Muscle of back (tissue), 11 donors: ENCODE data around the gene CD69. TPM values are rescaled to one million over a fixed set of nuclear protein-coding genes. Genes with fewer than 3 reads are reported as not detected.
"Not testable (repeated sequence)": the region's sequence is repeated elsewhere in the genome, so short reads cannot be mapped to it uniquely, and the experiment has no call there.

Experiments used
- DNase-seq, 3 donors: peaks; one replicate each; pipeline versions ENCODE4 v3.0.0 to v3.0.0-alpha.2; 2013
- polyA plus RNA-seq, 10 donors: library from polyadenylated mRNA; unstranded; fragments of 120-200 nt; gene quantifications; one replicate each; pipeline ENCODE4 v1.2.1, GENCODE V29; 2013; ENCODE audit not compliant: insufficient read length in 10 of 10

Gene CD69
- polyA plus RNA-seq, 10 donors, result 0.31 to 25.0 (median 1.2) TPM

GRCh38 chr12:9751204-9752144 is 9.2 kb downstream of the CD69 start:
- DNase-seq, result peak in 1 of 3 donors; percentile 32

GRCh38 chr12:9750276-9751203 is 10.2 kb downstream of the CD69 start:
- DNase-seq, result peak; percentile 54 to 71 (median 58)

- DNase-seq, result no peak
Observed at GRCh38 chr12:9749640-9750039, 11.1 kb downstream of the CD69 start.

- no peak for DNase-seq
Observed at GRCh38 chr12:9745199-9745598, 15.5 kb downstream of the CD69 start.

GRCh38 chr12:9742661-9743060 is 18.0 kb downstream of the CD69 start:
- no peak for DNase-seq

GRCh38 chr12:9741726-9742125 is 19.0 kb downstream of the CD69 start:
- no peak for DNase-seq

GRCh38 chr12:9740106-9740750 is 20.5 kb downstream of the CD69 start:
- DNase-seq, result no peak

GRCh38 chr12:9739404-9740105 is 21.1 kb downstream of the CD69 start:
- not testable (repeated sequence) for DNase-seq

GRCh38 chr12:9738905-9739304 is 21.8 kb downstream of the CD69 start:
- not testable (repeated sequence) for DNase-seq

GRCh38 chr12:9736936-9737705 is 23.6 kb downstream of the CD69 start:
- DNase-seq, result no peak

- no peak for DNase-seq
Observed at GRCh38 chr12:9735601-9736000, 25.1 kb downstream of the CD69 start.

GRCh38 chr12:9732921-9733461 is 27.7 kb downstream of the CD69 start, which contains the start of gene CLECL1:
Gene CLECL1 (minus strand): TSS chr12:9733097.
- no peak for DNase-seq

- DNase-seq, result no peak
Observed at GRCh38 chr12:9731797-9732196, 28.9 kb downstream of the CD69 start.

- DNase-seq, result no peak
Observed at GRCh38 chr12:9731393-9731792, 29.3 kb downstream of the CD69 start.

GRCh38 chr12:9730591-9730990 is 30.1 kb downstream of the CD69 start:
- DNase-seq, result no peak

GRCh38 chr12:9730011-9730410 is 30.7 kb downstream of the CD69 start:
- no peak for DNase-seq

- no peak for DNase-seq
Observed at GRCh38 chr12:9729082-9729481, 31.6 kb downstream of the CD69 start.

GRCh38 chr12:9727813-9728212 is 32.9 kb downstream of the CD69 start:
- DNase-seq, result no peak

GRCh38 chr12:9725213-9725870 is 35.4 kb downstream of the CD69 start:
- DNase-seq, result no peak

GRCh38 chr12:9724023-9724422 is 36.7 kb downstream of the CD69 start:
- DNase-seq, result no peak
